HEK293 (cell line): ENCODE measurements around the gene ITPKC.

ENCODE experiments used
- CTCF ChIA-PET: fragments of 350-600 bp; formaldehyde crosslinking; extraction: SDS; loops from one replicate; lab custom pipeline; 2021; ENCODE audit warnings: antibody characterized with exemption; lab: Yijun Ruan, JAX
- POLR2A ChIA-PET: fragments of 300-600 bp; formaldehyde crosslinking; extraction: SDS; loops from one replicate; lab custom pipeline; 2020; ENCODE audit warnings: antibody characterized with exemption, inconsistent platforms; lab: Yijun Ruan, JAX
- H3K27ac ChIP-seq: fragments of 200-500 bp; sonication (Bioruptor generic); 2 replicates; pipeline ENCODE4 v1.5.1; 2014; ENCODE audit warnings: low read depth, low read length, control low read depth, inconsistent platforms; ENCODE audit errors: extremely low read depth
- H3K36me3 ChIP-seq, 2 experiments: fragments of 200-500 bp in 1 of 2; sonication (Bioruptor generic) in 1 of 2; 1 replicate in 1 of 2; 2 replicates in 1 of 2; pipeline ENCODE4 v1.5.1; 2014 to 2017; ENCODE audit warnings: inconsistent platforms in 2 of 2, low read length in 2 of 2; ENCODE audit not compliant: control insufficient read depth in 2 of 2, insufficient read depth in 1 of 2
- H3K4me1 ChIP-seq: fragments of 200-500 bp; sonication (Bioruptor generic); 2 replicates; pipeline ENCODE4 v1.5.1; 2014; ENCODE audit warnings: mild to moderate bottlenecking, low read length, inconsistent platforms; ENCODE audit not compliant: control insufficient read depth, insufficient read depth
- H3K4me3 ChIP-seq: 2 replicates; pipeline ENCODE4 v1.5.1; 2011; ENCODE audit warnings: low read depth, mild to moderate bottlenecking, control low read depth, low read length, moderate library complexity
- H3K9me3 ChIP-seq: fragments of 200-500 bp; sonication (Bioruptor generic); 2 replicates; pipeline ENCODE4 v1.5.1; 2014; ENCODE audit warnings: low read depth, low read length, inconsistent platforms; ENCODE audit not compliant: control insufficient read depth, insufficient read depth
- FEZF1 ChIP-seq: fragments of 450-650 bp; formaldehyde crosslinking; IDR thresholded peaks from 2 replicates; pipeline ENCODE4 v1.5.1; 2016; ENCODE audit warnings: missing biosample characterization, missing genetic modification characterization
- GLI2 ChIP-seq: fragments of 450-650 bp; formaldehyde crosslinking; IDR thresholded peaks from 2 replicates; pipeline ENCODE4; 2017; ENCODE audit warnings: missing biosample characterization, missing genetic modification characterization, low read depth, borderline replicate concordance
- GLI4 ChIP-seq: fragments of 450-650 bp; formaldehyde crosslinking; IDR thresholded peaks from 2 replicates; pipeline ENCODE4 v1.5.1; 2016; ENCODE audit warnings: missing biosample characterization, missing genetic modification characterization
- KLF16 ChIP-seq: fragments of 450-650 bp; formaldehyde crosslinking; IDR thresholded peaks from 2 replicates; pipeline ENCODE4 v1.5.1; 2017; ENCODE audit warnings: missing biosample characterization, missing genetic modification characterization
- OSR2 ChIP-seq: fragments of 450-650 bp; formaldehyde crosslinking; IDR thresholded peaks from 2 replicates; pipeline ENCODE4 v1.5.1; 2016; ENCODE audit warnings: missing biosample characterization, missing genetic modification characterization
- ZBTB48 ChIP-seq: fragments of 450-650 bp; formaldehyde crosslinking; IDR thresholded peaks from 2 replicates; pipeline ENCODE4 v1.5.1; 2016; ENCODE audit warnings: missing biosample characterization, missing genetic modification characterization
- ZNF121 ChIP-seq: fragments of 450-650 bp; formaldehyde crosslinking; IDR thresholded peaks from 2 replicates; pipeline ENCODE4 v1.5.1; 2016; ENCODE audit warnings: missing biosample characterization, missing genetic modification characterization
- ZNF155 ChIP-seq: fragments of 450-650 bp; formaldehyde crosslinking; IDR thresholded peaks from 2 replicates; pipeline ENCODE4 v1.5.1; 2016; ENCODE audit warnings: missing biosample characterization, missing genetic modification characterization
- ZNF184 ChIP-seq: fragments of 450-650 bp; IDR thresholded peaks from 2 replicates; pipeline ENCODE4 v1.5.1; 2018; ENCODE audit warnings: missing biosample characterization, mild to moderate bottlenecking, missing genetic modification characterization
- ZNF248 ChIP-seq: fragments of 450-650 bp; formaldehyde crosslinking; IDR thresholded peaks from 2 replicates; pipeline ENCODE4 v1.5.1; 2017; ENCODE audit warnings: missing biosample characterization, missing genetic modification characterization
- ZNF280C ChIP-seq: fragments of 450-650 bp; formaldehyde crosslinking; IDR thresholded peaks from 2 replicates; pipeline ENCODE4 v1.5.1; 2016; ENCODE audit warnings: missing biosample characterization, missing genetic modification characterization
- ZNF292 ChIP-seq: fragments of 450-650 bp; formaldehyde crosslinking; IDR thresholded peaks from 2 replicates; pipeline ENCODE4 v1.5.1; 2016; ENCODE audit warnings: low read depth, missing biosample characterization, missing genetic modification characterization, borderline replicate concordance
- ZNF449 ChIP-seq: fragments of 450-650 bp; formaldehyde crosslinking; IDR thresholded peaks from 2 replicates; pipeline ENCODE4 v1.5.1; 2017; ENCODE audit warnings: missing biosample characterization, mild to moderate bottlenecking, missing genetic modification characterization, moderate library complexity
- ZNF510 ChIP-seq: fragments of 450-650 bp; formaldehyde crosslinking; IDR thresholded peaks from 2 replicates; pipeline ENCODE4 v1.5.1; 2018; ENCODE audit warnings: mild to moderate bottlenecking, missing genetic modification characterization, missing biosample characterization; ENCODE audit not compliant: insufficient replicate concordance
- ZNF660 ChIP-seq: fragments of 450-650 bp; IDR thresholded peaks from 2 replicates; pipeline ENCODE4 v1.5.1; 2018; ENCODE audit warnings: missing biosample characterization, mild to moderate bottlenecking, missing genetic modification characterization
- ZNF692 ChIP-seq: fragments of 450-650 bp; formaldehyde crosslinking; IDR thresholded peaks from 2 replicates; pipeline ENCODE4 v1.5.1; 2016; ENCODE audit warnings: missing biosample characterization, missing genetic modification characterization
- ZNF843 ChIP-seq: fragments of 450-650 bp; formaldehyde crosslinking; IDR thresholded peaks from 2 replicates; pipeline ENCODE4 v1.5.1; 2016; ENCODE audit warnings: missing biosample characterization, missing genetic modification characterization
- ZSCAN5A ChIP-seq: fragments of 450-650 bp; formaldehyde crosslinking; IDR thresholded peaks from 2 replicates; pipeline ENCODE4 v1.5.1; 2016; ENCODE audit warnings: missing biosample characterization, missing genetic modification characterization
- TF ChIP-seq, protein P1 (sequence below): fragments of 450-650 bp; formaldehyde crosslinking; IDR thresholded peaks from 2 replicates; pipeline ENCODE4 v1.5.1; 2016; ENCODE audit warnings: missing biosample characterization, missing genetic modification characterization, borderline replicate concordance

ITPKC gene

DNA sequence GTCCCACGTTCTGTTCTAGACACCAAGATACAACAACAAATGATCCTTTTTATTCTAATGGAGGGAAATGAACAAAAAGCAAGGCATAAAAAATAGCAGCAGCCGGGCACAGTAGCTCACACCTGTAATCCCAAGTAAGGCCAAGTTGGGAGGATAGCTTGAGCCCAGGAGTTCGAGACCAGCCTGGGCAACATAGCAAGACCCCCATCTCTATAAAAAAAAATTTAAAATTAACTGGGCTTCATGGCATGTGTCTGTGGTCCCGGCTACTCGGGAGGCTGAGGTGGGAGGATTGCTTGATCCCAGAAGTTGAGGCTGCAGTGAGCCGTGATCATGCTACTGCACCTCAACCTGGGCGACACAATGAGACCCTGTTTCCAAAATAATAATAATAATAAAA lies 59.5 kb downstream of the ITPKC start:
- Histone ChIP-seq H3K9me3 (no peaks in the 10 kb centered on the region), H3K27ac (no peak overlapping the region), H3K4me1 (peaks cover 13% of the 10 kb centered on the region), H3K36me3 (peaks cover 0 to 18% of the 10 kb centered on the region in 2 experiments; a peak in 1 of 3 replicates)
- ChIA-PET CTCF (interaction anchor here (0.7 to 6.4 kb wide), 7 partner anchors 13 to 174 kb away, joined by 4 to 61 read pairs (median 5); no protein-coding TSS in a partner anchor), POLR2A (interaction anchor here (2.6 to 3.2 kb wide), 6 partner anchors 9 to 56 kb away, joined by 14 to 180 read pairs (median 34); partner anchors contain the start of genes ACTMAP and SNRPA)
- TF ChIP-seq ZNF121 (tag by site-specific recombination) (peak; percentile 93; the same call in 1 of the 2 replicates), ZNF155 (tag by site-specific recombination) (no peak), ZNF248 (tag by site-specific recombination) (no peak)
- TF ChIP-seq, all 188 proteins: peak for 1
- H3K4me3 ChIP-seq: no peak overlapping the region

DNA sequence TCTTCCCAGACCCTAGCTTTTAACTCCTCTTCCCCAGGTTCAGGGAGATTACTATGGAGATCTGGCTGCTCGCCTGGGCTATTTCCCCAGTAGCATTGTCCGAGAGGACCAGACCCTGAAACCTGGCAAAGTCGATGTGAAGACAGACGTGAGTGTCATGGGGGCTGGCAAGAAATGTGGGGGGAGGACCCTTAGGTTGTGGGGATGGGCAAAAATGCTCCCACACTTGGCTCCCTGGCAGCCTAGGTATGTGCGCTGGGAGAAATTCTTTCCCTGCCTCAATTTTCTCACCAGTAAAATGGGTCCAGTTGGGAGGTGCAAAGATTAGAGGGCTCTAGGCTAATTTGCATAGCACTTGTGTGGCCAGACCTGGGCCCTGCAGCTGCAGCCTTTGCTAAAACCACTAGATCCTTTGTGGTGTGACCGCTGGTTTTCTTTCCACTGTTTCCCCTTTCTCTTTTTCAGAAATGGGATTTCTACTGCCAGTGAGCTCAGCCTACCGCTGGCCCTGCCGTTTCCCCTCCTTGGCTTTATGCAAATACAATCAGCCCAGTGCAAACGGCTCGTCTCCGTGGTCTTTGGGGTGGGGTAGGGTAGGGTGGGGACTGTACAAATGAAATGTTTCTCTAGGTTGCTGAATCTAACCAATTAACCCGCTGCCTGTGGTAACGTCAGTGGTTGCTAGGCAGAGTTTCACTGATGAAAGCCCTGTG lies 60.2 kb downstream of the ITPKC start:
- ChIA-PET CTCF (interaction anchor here (0.5 to 6.4 kb wide), 27 partner anchors 9 to 637 kb away, joined by 3 to 61 read pairs (median 4); partner anchors contain the start of genes EGLN2 and LTBP4), POLR2A (interaction anchor here (0.5 to 3.2 kb wide), 30 partner anchors 10 to 631 kb away, joined by 3 to 180 read pairs (median 9); partner anchors contain the start of genes ACTMAP, COQ8B, EGLN2 and ITPKC)
- H3K4me1 ChIP-seq: peaks cover 13% of the 10 kb centered on the region
- peak overlapping the region; percentile 95 for H3K27ac ChIP-seq
- no peaks in the 10 kb centered on the region for H3K9me3 ChIP-seq
- peaks cover 0 to 18% of the 10 kb centered on the region in 2 experiments; a peak in 1 of 3 replicates for H3K36me3 ChIP-seq
- H3K4me3 ChIP-seq: peak overlapping the region; percentile 32
- TF ChIP-seq ZNF510 (no peak), ZNF292 (tag by site-specific recombination) (no peak), OSR2 (tag by site-specific recombination) (no peak), KLF16 (tag by site-specific recombination) (no peak), ZNF449 (tag by site-specific recombination) (peak; percentile 23; the same call in 1 of the 2 replicates), ZBTB48 (tag by site-specific recombination) (0 out of 2 replicates have a peak, but pooled peaks have one; percentile 25), ZNF843 (tag by site-specific recombination) (no peak), ZNF692 (tag by site-specific recombination) (no peak), ZSCAN5A (tag by site-specific recombination) (0 out of 2 replicates have a peak, but pooled peaks have one; percentile 28), GLI4 (tag by site-specific recombination) (no peak), FEZF1 (tag by site-specific recombination) (no peak), ZNF660 (tag by site-specific recombination) (0 out of 2 replicates have a peak, but pooled peaks have one; percentile 12), ZNF280C (no peak), ZNF184 (tag by site-specific recombination) (no peak), GLI2 (no peak)
- TF ChIP-seq, protein P1, sequence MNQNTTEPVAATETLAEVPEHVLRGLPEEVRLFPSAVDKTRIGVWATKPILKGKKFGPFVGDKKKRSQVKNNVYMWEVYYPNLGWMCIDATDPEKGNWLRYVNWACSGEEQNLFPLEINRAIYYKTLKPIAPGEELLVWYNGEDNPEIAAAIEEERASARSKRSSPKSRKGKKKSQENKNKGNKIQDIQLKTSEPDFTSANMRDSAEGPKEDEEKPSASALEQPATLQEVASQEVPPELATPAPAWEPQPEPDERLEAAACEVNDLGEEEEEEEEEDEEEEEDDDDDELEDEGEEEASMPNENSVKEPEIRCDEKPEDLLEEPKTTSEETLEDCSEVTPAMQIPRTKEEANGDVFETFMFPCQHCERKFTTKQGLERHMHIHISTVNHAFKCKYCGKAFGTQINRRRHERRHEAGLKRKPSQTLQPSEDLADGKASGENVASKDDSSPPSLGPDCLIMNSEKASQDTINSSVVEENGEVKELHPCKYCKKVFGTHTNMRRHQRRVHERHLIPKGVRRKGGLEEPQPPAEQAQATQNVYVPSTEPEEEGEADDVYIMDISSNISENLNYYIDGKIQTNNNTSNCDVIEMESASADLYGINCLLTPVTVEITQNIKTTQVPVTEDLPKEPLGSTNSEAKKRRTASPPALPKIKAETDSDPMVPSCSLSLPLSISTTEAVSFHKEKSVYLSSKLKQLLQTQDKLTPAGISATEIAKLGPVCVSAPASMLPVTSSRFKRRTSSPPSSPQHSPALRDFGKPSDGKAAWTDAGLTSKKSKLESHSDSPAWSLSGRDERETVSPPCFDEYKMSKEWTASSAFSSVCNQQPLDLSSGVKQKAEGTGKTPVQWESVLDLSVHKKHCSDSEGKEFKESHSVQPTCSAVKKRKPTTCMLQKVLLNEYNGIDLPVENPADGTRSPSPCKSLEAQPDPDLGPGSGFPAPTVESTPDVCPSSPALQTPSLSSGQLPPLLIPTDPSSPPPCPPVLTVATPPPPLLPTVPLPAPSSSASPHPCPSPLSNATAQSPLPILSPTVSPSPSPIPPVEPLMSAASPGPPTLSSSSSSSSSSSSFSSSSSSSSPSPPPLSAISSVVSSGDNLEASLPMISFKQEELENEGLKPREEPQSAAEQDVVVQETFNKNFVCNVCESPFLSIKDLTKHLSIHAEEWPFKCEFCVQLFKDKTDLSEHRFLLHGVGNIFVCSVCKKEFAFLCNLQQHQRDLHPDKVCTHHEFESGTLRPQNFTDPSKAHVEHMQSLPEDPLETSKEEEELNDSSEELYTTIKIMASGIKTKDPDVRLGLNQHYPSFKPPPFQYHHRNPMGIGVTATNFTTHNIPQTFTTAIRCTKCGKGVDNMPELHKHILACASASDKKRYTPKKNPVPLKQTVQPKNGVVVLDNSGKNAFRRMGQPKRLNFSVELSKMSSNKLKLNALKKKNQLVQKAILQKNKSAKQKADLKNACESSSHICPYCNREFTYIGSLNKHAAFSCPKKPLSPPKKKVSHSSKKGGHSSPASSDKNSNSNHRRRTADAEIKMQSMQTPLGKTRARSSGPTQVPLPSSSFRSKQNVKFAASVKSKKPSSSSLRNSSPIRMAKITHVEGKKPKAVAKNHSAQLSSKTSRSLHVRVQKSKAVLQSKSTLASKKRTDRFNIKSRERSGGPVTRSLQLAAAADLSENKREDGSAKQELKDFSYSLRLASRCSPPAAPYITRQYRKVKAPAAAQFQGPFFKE (tag by site-specific recombination): no peak
